ENCODE results near the gene TERT. TPM values are rescaled to one million over a fixed set of nuclear protein-coding genes. Genes with fewer than 3 reads are reported as not detected.

TERT gene
- total RNA-seq, 2 experiments from 2014 or later = 6.0 to 6.2 TPM

DNA sequence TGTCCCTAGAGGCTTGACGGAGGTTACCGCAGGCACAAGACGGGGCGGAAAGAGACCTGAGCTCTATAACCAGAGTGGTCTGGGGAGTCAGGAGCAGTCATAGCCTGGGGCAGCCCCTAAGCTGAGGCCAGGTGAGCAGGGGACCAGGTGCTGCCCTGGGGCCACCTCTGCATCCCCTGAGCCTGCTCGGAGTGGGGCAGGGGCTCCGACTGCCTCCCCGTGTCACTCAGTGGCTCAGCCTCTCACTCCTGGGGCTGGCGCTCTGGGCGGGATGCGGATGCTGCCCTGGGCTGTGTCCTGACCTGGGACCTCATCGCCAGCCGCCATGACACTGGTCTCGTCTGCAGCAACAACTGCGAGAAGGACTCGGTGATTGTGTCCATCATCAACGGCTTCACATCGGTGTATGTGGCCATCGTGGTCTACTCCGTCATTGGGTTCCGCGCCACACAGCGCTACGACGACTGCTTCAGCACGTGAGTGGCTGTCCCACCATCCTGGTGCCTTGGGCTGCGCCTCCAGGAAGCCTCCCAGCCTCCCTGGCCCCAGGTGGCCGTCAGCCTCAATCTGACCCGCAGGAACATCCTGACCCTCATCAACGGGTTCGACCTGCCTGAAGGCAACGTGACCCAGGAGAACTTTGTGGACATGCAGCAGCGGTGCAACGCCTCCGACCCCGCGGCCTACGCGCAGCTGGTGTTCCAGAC is 78.5 kb downstream of the TERT start:
- H3K9me3 Mint-ChIP-seq = no peaks in the 10 kb centered on the region
- no peaks in the 10 kb centered on the region for H3K27me3 Mint-ChIP-seq
- H3K27ac Mint-ChIP-seq = no peak overlapping the region
- no peak for DNase-seq
- H3K4me3 Mint-ChIP-seq = no peak overlapping the region
- no peaks in the 10 kb centered on the region for H3K36me3 Mint-ChIP-seq
- peaks cover 4% of the 10 kb centered on the region for H3K4me1 Mint-ChIP-seq

DNA sequence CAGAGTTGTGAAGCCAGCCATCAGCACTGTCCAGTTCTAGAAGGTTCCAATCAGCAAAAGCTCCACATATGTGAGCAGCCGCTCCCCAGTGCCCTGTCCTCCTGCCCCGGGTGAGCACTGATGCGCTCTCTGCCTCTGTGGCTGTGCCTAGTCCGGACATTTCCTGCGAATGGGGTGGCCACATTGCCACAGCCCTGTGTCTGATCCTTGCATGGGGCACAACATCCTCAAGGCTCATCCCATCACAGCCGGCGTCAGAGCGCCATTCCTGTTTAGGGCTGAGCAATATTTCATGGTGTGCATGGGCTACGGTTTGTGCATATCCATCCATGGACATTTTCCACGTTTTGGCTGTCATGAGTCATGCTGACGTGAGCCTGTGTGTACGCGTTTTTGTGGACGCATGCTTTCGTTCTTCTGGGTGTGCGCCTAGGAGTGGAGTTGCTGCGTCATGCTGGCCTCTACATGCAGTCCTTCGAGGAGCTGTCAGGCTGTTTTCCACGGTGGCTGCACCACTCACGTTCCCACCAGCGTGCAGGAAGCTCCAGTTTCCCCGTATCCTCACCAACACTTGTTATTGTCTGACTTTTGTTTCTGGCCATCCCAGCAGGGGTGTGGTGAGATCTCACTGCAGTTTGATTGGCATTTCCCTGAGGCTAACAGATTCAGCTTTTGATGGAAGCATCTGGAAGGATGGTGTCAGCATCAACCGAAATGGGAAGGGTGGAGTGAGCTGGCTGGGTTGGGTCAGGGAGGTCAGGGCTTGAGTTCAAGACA is 79.4 kb downstream of the TERT start:
- no peaks in the 10 kb centered on the region for H3K27me3 Mint-ChIP-seq
- H3K4me1 Mint-ChIP-seq = peaks cover 4% of the 10 kb centered on the region
- no peaks in the 10 kb centered on the region for H3K36me3 Mint-ChIP-seq
- no peak for DNase-seq
- no peak overlapping the region for H3K4me3 Mint-ChIP-seq
- no peaks in the 10 kb centered on the region for H3K9me3 Mint-ChIP-seq
- H3K27ac Mint-ChIP-seq = no peak overlapping the region

DNA sequence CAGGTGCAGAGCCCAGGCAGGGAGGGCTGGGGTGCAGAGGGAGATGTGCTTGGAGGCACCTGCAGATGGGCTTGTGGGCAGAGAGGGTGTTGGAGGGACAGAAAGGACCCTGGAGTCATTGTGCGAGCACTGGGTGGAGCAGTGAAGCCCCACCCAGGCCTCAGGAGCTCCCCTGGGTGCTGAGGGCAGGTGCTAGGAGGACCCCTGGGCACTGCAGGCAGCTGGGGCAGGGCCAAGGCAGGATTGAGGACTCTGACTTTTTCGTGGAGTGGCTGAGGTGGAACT is 80.0 kb downstream of the TERT start:
- no peak overlapping the region for H3K4me3 Mint-ChIP-seq
- no peaks in the 10 kb centered on the region for H3K27me3 Mint-ChIP-seq
- H3K36me3 Mint-ChIP-seq = no peaks in the 10 kb centered on the region
- no peaks in the 10 kb centered on the region for H3K9me3 Mint-ChIP-seq
- H3K4me1 Mint-ChIP-seq = peaks cover 4% of the 10 kb centered on the region
- H3K27ac Mint-ChIP-seq = no peak overlapping the region
- no peak for DNase-seq

DNA sequence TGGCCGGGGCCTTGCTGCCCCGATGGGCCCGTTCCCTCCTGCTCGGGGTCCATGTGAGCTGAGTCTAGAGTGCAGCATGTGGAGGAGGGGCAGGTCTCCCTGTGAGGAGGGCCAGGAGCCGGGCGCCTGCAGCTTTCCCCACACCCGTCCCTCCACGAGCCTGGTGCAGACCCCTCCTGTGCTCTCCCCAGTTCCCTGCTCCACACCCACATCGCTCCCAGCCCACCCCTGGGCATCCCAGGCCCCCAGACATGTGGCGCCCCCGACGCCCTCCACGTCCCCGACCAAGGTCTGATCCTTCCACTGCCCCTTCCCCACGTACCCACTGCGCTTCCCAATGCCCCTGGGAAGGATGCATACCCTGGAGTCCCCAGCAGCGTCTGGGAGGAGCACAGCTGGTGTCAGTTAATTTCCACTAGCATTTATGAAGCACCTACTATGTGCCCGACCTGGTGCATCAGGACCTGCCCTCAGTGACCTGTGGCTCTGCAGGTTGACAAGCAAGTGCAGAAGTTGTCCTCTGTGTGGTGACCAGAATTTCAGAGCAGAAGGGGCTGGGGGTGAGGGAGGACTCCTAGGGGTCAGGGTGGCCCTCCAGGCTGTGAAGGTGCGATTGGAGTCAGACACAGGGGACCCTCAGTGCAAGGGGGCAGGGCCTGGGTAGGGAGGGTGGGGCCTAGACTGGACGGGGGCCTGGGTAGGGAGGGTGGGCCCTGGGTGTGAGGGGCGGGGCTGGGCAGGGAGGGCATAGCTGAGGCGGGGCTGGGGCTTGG is 80.5 kb downstream of the TERT start:
- H3K27ac Mint-ChIP-seq = no peak overlapping the region
- H3K27me3 Mint-ChIP-seq = no peaks in the 10 kb centered on the region
- H3K36me3 Mint-ChIP-seq = no peaks in the 10 kb centered on the region
- H3K9me3 Mint-ChIP-seq = no peaks in the 10 kb centered on the region
- H3K4me1 Mint-ChIP-seq = peaks cover 4% of the 10 kb centered on the region
- no peak overlapping the region for H3K4me3 Mint-ChIP-seq
- DNase-seq = no peak

DNA sequence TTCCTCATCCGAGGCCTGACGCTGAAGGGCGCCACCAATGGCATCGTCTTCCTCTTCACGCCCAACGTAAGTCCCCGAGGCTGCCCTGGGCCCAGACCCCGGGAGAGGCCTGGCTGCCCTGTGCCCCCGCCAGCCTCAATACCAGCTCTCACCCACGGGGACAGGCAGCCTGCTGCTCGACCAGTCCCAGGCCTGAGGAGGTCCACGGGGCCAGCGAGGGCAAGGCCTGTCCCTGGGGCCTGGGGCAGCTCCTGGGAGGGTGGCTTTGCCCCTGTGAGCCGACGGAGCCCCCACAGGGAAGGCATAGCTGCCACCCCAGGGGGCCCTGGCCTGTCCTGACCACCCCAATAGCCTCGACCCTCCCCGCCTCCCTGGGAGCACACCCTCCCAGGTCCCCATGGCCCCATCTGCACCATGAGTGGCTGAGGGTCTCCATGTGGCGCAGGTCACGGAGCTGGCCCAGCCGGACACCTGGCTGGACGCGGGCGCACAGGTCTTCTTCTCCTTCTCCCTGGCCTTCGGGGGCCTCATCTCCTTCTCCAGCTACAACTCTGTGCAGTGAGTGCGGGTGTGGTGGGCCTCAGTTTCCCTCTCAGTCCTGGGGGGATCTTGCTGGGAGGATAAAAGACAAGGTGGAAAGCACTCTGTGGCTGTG is 81.2 kb downstream of the TERT start:
- no peaks in the 10 kb centered on the region for H3K9me3 Mint-ChIP-seq
- no peak for DNase-seq
- H3K4me3 Mint-ChIP-seq = no peak overlapping the region
- no peaks in the 10 kb centered on the region for H3K36me3 Mint-ChIP-seq
- peaks cover 4% of the 10 kb centered on the region for H3K4me1 Mint-ChIP-seq
- no peak overlapping the region for H3K27ac Mint-ChIP-seq
- H3K27me3 Mint-ChIP-seq = no peaks in the 10 kb centered on the region

GRCh38 chr5:1212881-1213280 is 82.0 kb downstream of the TERT start:
- Mint-ChIP-seq H3K4me1 (peaks cover 3% of the 10 kb centered on the region), H3K4me3 (no peak overlapping the region), H3K36me3 (no peaks in the 10 kb centered on the region), H3K9me3 (no peaks in the 10 kb centered on the region), H3K27ac (no peak overlapping the region), H3K27me3 (no peaks in the 10 kb centered on the region)
- no peak for DNase-seq

DNA sequence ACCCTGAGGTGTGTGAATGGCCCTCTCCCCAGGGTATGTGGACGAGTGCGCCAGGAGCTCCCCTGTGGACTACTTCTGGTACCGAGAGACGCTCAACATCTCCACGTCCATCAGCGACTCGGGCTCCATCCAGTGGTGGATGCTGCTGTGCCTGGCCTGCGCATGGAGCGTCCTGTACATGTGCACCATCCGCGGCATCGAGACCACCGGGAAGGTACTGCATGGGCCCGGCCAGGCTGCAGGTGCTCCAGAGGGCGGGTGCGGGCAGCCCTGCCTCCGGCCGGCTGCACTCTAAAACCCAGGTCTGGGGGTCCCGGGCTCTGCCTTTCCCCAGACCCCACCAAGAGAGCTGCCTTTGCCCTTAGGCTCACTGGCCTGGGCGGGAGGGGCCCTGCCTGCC is 82.6 kb downstream of the TERT start:
- no peak for DNase-seq
- no peak overlapping the region for H3K4me3 Mint-ChIP-seq
- no peak overlapping the region for H3K27ac Mint-ChIP-seq
- H3K9me3 Mint-ChIP-seq = no peaks in the 10 kb centered on the region
- H3K4me1 Mint-ChIP-seq = no peaks in the 10 kb centered on the region
- H3K27me3 Mint-ChIP-seq = no peaks in the 10 kb centered on the region
- H3K36me3 Mint-ChIP-seq = no peaks in the 10 kb centered on the region

- H3K4me3 Mint-ChIP-seq = no peak overlapping the region
- H3K27me3 Mint-ChIP-seq = no peaks in the 10 kb centered on the region
- H3K36me3 Mint-ChIP-seq = no peaks in the 10 kb centered on the region
- no peak for DNase-seq
- no peaks in the 10 kb centered on the region for H3K4me1 Mint-ChIP-seq
- no peaks in the 10 kb centered on the region for H3K9me3 Mint-ChIP-seq
- H3K27ac Mint-ChIP-seq = no peak overlapping the region
These were observed 83.2 kb downstream of the TERT start for GRCh38 chr5:1211701-1212100.

DNA sequence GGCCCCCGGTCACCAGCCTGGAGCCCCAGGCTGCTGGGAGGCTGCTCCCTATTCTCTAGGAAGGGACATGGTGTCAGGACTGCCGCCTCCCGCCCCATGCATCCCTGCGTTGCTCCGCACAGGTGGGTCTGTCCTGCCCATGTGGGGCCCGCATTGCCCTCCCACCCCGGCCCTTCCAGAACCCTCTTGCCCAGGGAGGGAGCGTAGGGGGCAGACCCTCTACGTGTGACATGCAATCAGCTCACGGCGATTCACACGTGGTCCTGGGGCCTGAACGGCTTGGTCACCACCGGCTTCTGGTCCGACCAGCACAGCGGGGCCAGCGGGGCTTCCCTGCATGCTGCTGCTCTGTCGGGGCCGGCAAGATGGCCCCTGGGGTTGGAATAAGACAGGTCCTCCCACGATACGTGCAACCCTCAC is 84.0 kb downstream of the TERT start:
- Mint-ChIP-seq H3K4me3 (no peak overlapping the region), H3K4me1 (no peaks in the 10 kb centered on the region), H3K27ac (no peak overlapping the region), H3K9me3 (no peaks in the 10 kb centered on the region), H3K27me3 (no peaks in the 10 kb centered on the region), H3K36me3 (no peaks in the 10 kb centered on the region)
- DNase-seq = no peak

- H3K27ac Mint-ChIP-seq = no peak overlapping the region
- no peak overlapping the region for H3K4me3 Mint-ChIP-seq
- H3K4me1 Mint-ChIP-seq = no peaks in the 10 kb centered on the region
- H3K27me3 Mint-ChIP-seq = peaks cover 6% of the 10 kb centered on the region
- H3K9me3 Mint-ChIP-seq = no peaks in the 10 kb centered on the region
- DNase-seq = no peak
- no peaks in the 10 kb centered on the region for H3K36me3 Mint-ChIP-seq
These were observed 84.7 kb downstream of the TERT start for GRCh38 chr5:1209896-1210776.

DNA sequence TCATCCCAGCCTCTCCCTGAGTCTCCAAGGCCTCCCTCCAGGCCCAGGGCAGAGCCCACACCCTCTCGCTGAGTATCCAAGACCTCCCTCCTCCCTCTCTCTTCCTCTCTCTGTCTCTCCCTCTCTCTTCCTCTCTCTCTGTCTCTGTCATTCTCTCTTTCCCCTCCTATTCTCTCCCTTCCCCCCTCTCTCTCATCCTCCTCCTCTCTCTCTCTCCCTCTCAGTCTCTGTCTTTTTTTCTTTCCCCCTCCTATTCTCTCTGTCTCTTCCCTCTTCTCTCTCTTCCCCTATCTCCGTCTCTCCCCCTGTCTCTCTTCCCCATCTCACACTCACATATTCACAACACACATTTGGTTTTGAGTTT is 85.4 kb downstream of the TERT start:
- H3K4me3 Mint-ChIP-seq = no peak overlapping the region
- H3K9me3 Mint-ChIP-seq = no peaks in the 10 kb centered on the region
- peaks cover 6% of the 10 kb centered on the region for H3K27me3 Mint-ChIP-seq
- DNase-seq = no peak
- H3K4me1 Mint-ChIP-seq = no peaks in the 10 kb centered on the region
- no peak overlapping the region for H3K27ac Mint-ChIP-seq
- no peaks in the 10 kb centered on the region for H3K36me3 Mint-ChIP-seq

DNA sequence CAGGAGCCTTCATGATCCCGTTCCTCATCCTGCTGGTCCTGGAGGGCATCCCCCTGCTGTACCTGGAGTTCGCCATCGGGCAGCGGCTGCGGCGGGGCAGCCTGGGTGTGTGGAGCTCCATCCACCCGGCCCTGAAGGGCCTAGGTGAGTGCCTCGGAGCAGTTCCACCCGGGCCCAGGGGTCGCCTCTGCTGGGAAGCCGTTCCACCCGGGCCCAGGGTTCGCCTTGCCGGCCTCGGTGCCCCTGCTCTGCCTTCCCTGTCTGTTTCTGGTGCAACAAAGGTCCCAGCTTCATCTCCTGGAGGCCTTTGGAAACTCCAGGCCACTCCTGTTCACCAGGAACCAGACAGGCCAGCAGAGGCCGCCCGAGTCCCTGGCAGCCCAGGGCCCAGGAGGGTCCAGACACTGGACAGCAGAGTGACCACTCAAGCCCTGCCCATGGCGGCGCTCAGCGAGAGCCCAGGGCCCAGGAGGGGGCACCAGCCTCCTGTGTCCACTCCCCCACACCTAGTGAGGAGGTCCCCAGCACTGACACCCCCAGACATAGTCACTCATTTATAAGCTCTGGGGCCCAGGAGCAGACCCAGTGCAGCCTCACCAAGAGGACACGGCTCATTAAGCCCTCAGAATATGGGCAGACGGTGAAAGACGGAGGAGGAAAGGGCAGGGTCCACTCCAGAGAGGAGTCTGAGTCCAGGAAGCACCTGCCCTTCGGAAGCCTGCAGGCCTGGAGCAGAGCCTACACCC is 86.0 kb downstream of the TERT start:
- Mint-ChIP-seq H3K27ac (no peak overlapping the region), H3K4me1 (no peaks in the 10 kb centered on the region), H3K9me3 (no peaks in the 10 kb centered on the region), H3K4me3 (no peak overlapping the region), H3K27me3 (peaks cover 6% of the 10 kb centered on the region), H3K36me3 (no peaks in the 10 kb centered on the region)
- DNase-seq = no peak

DNA sequence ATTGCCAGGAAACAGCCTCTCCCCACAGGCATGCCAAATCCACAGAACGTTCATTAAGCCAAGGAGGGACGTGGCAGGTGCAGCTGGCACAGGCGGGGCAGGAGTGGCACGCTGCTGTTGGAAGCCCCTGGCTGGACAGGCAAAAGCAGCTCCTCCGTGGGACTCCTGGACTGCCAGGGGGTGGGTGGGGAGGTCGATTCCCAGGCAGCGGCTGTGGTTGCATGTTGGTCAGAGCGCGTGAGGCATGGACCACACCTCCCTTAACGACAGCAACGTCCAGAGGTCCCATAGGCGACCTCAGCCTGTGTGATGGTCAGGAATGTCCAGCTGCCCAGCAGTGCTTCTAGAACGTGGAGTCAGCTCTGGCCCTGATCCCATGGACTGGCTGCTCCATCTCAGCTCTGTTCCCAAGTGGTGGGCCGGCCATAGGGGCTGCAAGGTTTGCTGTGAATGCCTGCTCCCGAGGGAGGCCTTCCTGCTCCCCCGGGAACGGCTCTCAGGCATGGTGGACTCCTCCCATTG is 86.6 kb downstream of the TERT start:
- no peak overlapping the region for H3K4me3 Mint-ChIP-seq
- H3K36me3 Mint-ChIP-seq = no peaks in the 10 kb centered on the region
- no peak overlapping the region for H3K27ac Mint-ChIP-seq
- no peaks in the 10 kb centered on the region for H3K4me1 Mint-ChIP-seq
- H3K9me3 Mint-ChIP-seq = no peaks in the 10 kb centered on the region
- H3K27me3 Mint-ChIP-seq = peaks cover 6% of the 10 kb centered on the region
- no peak for DNase-seq

DNA sequence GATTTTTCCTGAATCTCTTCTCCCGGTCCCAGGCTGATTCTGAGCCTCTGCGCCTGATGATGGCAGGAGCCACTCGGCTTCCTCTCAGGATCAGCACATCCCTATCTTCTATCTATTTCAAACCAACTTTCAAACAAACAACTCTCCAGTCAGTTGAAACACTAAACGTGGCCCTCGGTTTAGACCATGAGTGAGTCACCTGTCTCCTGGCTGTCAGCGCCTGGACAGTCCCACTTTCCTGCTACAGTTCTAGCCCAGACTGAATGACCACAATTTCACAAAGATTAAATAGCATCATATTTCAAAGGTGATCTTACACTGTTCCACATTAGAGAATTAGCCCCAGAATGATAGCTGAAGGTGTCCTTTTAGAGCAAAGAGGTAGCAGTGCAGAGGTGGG is 87.3 kb downstream of the TERT start:
- Mint-ChIP-seq H3K4me1 (no peaks in the 10 kb centered on the region), H3K27ac (no peak overlapping the region), H3K4me3 (no peak overlapping the region), H3K9me3 (no peaks in the 10 kb centered on the region), H3K36me3 (no peaks in the 10 kb centered on the region), H3K27me3 (peaks cover 6% of the 10 kb centered on the region)
- no peak for DNase-seq

Data from activated naive CD8-positive, alpha-beta T cell treated with anti-CD3 and anti-CD28 coated beads for 36 hours (primary cell).